ENCODE measurements around the gene FARP1.

DNA sequence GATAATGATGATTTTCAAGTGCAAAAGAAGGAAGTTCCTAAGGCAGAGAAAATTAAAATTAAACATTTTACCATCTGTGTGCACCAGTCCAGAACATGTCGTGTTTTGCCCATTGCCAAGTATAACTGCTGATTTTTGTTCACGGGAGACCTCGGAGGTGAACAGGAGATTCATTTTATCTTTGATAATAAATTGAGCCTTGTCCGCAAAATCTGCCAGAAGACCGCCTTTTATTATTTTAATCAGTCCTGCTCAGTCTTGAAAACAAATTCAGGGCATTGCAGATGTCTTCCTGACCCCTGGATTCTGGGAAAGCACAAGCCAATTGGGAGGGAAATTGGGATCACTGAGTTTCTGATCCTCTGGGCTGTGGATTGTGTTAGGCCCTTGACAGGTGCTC lies 268.1 kb downstream of the FARP1 start:
- no peak for TF ChIP-seq POLR2A (IDR thresholded peaks at IDR 0.05; ENCODE audit: low read depth)
- TF ChIP-seq CTCF (IDR thresholded peaks at IDR 0.05): no peak

All from esophagus muscularis mucosa (tissue), 3 donors.